DND-41 (cell line): ENCODE data around the gene NME7.

Experiments
- CTCF ChIP-seq: IDR thresholded peaks from 2 replicates; pipeline ENCODE4 v1.5.1; 2012; ENCODE audit warnings: borderline replicate concordance, low read length, moderate library complexity, mild to moderate bottlenecking; ENCODE audit not compliant: poor library complexity, severe bottlenecking; ENCODE audit errors: extremely low read depth
- EZH2 ChIP-seq: IDR thresholded peaks from 3 replicates; pipeline ENCODE4 v1.6.1; 2012; ENCODE audit warnings: borderline replicate concordance, low read depth, mild to moderate bottlenecking, moderate library complexity, low read length, inconsistent platforms; ENCODE audit not compliant: severe bottlenecking

GRCh38 chr1:169087876-169088275 lies 279.7 kb downstream of the NME7 start:
- TF ChIP-seq EZH2 (no peak), CTCF (no peak)
